Effector memory CD4-positive, alpha-beta T cell (primary cell): ENCODE measurements around the gene DUOX1.

ENCODE experiments used
- DNase-seq, 3 donors: peaks; one replicate each; pipeline ENCODE4 v3.0.0-alpha.2; 2020
- H3K27ac ChIP-seq: 2 replicates; pipeline ENCODE4 v1.7.0; 2013; ENCODE audit warnings: mild to moderate bottlenecking, low read length, moderate library complexity; ENCODE audit not compliant: insufficient read depth, poor library complexity, severe bottlenecking
- H3K27me3 ChIP-seq: replicated peaks from 2 replicates; pipeline ENCODE4 v1.7.0; 2013; ENCODE audit warnings: mild to moderate bottlenecking, low read length; ENCODE audit not compliant: insufficient read depth, control insufficient read depth, poor library complexity, severe bottlenecking
- H3K36me3 ChIP-seq: 2 replicates; pipeline ENCODE4 v1.7.0; 2013; ENCODE audit warnings: mild to moderate bottlenecking, low read length, moderate library complexity; ENCODE audit not compliant: control insufficient read depth, insufficient read depth
- H3K4me1 ChIP-seq: 2 replicates; pipeline ENCODE4 v1.7.0; 2013; ENCODE audit warnings: low read length, mild to moderate bottlenecking; ENCODE audit not compliant: control insufficient read depth, insufficient read depth, poor library complexity, severe bottlenecking
- H3K4me3 ChIP-seq: 2 replicates; pipeline ENCODE4 v1.7.0; 2013; ENCODE audit warnings: low read length, low read depth, mild to moderate bottlenecking; ENCODE audit not compliant: insufficient read depth, poor library complexity, severe bottlenecking
- H3K9me3 ChIP-seq: 2 replicates; pipeline ENCODE4 v1.7.0; 2013; ENCODE audit warnings: mild to moderate bottlenecking, low read length, moderate library complexity; ENCODE audit not compliant: control insufficient read depth

DUOX1 gene

DNA sequence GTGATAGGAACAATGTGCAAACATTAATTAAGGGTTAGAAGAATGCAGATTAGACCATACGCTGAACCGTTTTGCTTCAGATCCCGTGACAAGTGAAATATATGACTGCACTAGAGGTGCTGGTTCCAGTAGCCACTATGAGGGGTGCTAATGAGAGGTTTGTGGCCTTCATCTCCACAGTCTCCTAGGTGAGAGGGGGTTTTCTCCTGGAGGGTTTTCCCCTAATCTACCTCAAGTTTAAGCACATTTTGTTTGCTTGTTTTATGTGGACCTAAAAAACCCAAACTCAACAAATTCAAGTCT, 71.7 kb downstream of the DUOX1 start:
- H3K4me3 ChIP-seq, result no peak overlapping the region

DNA sequence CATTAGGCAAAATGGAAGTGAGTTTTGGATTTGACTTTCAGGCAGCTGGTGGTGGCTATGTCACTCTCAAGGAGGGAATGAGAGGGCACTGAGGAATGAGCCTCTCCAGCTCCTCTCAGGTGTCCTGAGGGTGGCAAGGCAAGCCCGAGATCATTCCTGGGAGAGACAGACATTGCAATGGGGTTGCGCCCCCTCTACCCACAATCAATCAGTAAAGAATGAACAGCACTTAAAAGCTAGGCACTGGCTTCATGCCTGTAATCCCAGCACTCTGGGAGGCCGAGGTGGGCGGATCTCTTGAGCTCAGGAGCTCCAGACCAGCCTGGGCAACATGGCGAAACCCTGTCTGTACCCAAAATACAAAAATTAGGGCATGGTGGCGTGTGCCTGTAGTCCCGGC, 72.1 kb downstream of the DUOX1 start:
- no peaks in the 10 kb centered on the region for H3K27me3 ChIP-seq
- DNase-seq, result no peak
- H3K36me3 ChIP-seq, result no peaks in the 10 kb centered on the region
- no peak overlapping the region for H3K4me3 ChIP-seq
- no peaks in the 10 kb centered on the region for H3K9me3 ChIP-seq
- H3K4me1 ChIP-seq, result peaks cover 5% of the 10 kb centered on the region
- no peak overlapping the region for H3K27ac ChIP-seq

More for the DNA sequence above, 71.7 kb downstream of the DUOX1 start:
- Histone ChIP-seq H3K27ac (peak overlapping the region; percentile 86), H3K4me1 (peaks cover 5% of the 10 kb centered on the region), H3K36me3 (no peaks in the 10 kb centered on the region), H3K27me3 (no peaks in the 10 kb centered on the region), H3K9me3 (no peaks in the 10 kb centered on the region)
- no peak for DNase-seq

- peaks cover 5% of the 10 kb centered on the region for H3K4me1 ChIP-seq
- H3K9me3 ChIP-seq, result no peaks in the 10 kb centered on the region
- no peaks in the 10 kb centered on the region for H3K36me3 ChIP-seq
- no peak for DNase-seq
- no peaks in the 10 kb centered on the region for H3K27me3 ChIP-seq
- no peak overlapping the region for H3K4me3 ChIP-seq
- H3K27ac ChIP-seq, result no peak overlapping the region
These were observed 73.4 kb downstream of the DUOX1 start for GRCh38 chr15:45203182-45203581.

DNA sequence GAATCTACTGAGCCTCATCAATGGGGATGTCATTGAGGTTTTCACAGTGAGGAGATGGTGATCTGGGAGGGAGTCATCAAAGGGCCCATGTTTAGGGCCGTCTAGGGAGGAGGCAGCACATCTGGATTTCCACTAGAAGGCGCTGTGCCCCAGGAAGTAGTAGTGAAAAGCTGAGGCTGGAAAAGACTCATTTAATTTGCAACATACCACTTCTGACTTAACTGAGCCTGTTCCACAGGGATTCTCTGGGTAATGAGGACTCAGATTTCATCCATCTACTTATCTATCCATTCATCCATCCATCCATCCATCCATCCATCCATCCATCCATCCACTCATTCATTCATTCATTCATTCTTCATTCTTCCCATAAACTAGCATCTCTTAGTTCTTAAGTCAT, 75.4 kb downstream of the DUOX1 start:
- H3K27ac ChIP-seq, result no peak overlapping the region
- DNase-seq, result peak in 2 of 3 donors; percentile 21 to 29

GRCh38 chr15:45212493-45212892, 82.7 kb downstream of the DUOX1 start:
- no peak overlapping the region for H3K4me3 ChIP-seq
- no peak for DNase-seq
- no peaks in the 10 kb centered on the region for H3K36me3 ChIP-seq
- no peaks in the 10 kb centered on the region for H3K27me3 ChIP-seq
- no peaks in the 10 kb centered on the region for H3K9me3 ChIP-seq
- H3K27ac ChIP-seq, result no peak overlapping the region
- no peaks in the 10 kb centered on the region for H3K4me1 ChIP-seq

More for the DNA sequence above, 75.4 kb downstream of the DUOX1 start:
- no peak overlapping the region for H3K4me3 ChIP-seq
- H3K36me3 ChIP-seq, result no peaks in the 10 kb centered on the region
- no peaks in the 10 kb centered on the region for H3K4me1 ChIP-seq
- no peaks in the 10 kb centered on the region for H3K9me3 ChIP-seq
- no peaks in the 10 kb centered on the region for H3K27me3 ChIP-seq
